Stimulated activated CD8-positive, alpha-beta memory T cell treated with anti-CD3 and anti-CD28 coated beads, Interleukin-15, amount 100 ng/mL, for 1 hour (primary cell): ENCODE results near the gene VIPR2.

ENCODE experiments used
- DNase-seq: peaks from one replicate; pipeline ENCODE4 v3.0.0-alpha.2; 2020; ENCODE audit warnings: low read depth

VIPR2 gene

DNA sequence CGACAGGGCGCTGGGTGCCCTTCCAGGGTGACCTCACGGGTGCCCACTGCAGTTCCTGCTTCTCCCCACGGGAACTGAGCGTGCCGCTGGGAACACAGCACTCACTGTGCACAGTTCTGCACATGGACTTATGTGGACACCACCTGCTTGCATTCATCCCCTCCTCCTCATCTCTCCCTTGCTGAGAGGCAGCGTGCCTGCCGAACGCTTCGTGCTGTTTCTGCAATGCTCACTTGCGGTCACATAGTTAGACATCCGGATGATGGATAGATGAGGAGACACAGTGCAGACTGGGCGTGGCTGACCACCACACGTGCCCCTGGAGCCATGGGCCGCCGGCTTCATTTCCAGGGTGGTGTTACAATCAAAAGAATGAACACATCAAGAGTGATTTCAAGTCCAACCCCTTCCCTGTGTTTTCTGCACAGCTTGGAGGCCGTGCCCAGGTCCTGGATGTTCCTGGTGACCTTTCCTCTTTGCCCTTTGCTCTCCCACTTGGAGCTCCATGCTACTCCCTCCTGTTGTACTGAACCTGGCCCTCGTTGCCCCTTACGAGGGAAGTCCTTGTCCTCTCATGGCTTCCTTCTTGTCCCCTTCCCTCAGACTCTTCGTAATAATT lies 119.4 kb downstream of the VIPR2 start:
- DNase-seq: no peak

DNA sequence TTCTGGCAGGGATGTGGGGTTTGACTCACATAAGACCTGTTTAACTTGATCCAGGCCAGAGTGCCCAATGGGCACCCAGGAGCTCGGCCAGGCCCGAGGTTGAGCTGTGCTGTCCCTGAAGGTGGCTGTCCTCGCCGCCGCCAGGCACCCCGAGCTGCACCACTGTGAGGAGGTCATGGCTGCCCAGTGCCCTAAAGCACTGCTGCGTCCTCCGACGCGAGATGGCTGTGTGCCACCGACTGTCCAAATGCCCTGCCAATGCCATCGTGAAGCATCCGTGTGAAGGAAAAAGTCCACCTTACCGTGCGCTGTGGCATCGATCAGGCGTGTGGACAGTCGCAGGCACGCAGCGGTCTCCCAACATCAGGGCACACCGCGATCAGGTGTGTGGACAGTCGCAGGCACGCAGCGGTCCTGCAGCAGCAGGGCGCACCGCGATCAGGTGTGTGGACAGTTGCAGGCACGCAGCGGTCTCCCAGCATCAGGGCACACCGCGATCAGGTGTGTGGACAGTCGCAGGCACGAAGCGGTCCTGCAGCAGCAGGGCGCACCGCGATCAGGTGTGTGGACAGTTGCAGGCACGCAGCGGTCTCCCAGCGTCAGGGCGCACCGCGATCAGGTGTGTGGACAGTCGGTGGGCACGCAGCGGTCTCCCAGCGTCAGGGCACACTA lies 120.3 kb downstream of the VIPR2 start:
- no peak for DNase-seq

- DNase-seq: no peak
Observed at GRCh38 chr7:159023746-159024145, 120.9 kb downstream of the VIPR2 start.

DNA sequence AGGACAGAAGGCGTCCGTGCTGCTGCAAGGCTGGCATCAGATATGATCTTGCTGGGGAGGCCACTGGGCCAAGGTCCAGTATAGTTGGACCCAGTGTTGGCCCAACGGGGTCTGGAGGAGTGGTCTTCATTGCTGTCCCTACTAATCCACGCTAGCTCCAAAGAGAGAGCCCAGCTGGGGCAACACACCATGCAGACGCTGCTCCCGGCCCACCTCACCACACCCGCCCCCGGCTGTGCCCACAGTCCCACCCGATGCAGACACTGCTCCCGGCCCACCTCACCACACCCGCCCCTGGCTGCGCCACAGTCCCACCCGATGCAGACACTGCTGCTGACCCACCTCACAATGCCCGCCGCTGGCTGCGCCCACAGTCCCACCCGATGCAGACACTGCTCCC lies 121.5 kb downstream of the VIPR2 start:
- DNase-seq: no peak

DNA sequence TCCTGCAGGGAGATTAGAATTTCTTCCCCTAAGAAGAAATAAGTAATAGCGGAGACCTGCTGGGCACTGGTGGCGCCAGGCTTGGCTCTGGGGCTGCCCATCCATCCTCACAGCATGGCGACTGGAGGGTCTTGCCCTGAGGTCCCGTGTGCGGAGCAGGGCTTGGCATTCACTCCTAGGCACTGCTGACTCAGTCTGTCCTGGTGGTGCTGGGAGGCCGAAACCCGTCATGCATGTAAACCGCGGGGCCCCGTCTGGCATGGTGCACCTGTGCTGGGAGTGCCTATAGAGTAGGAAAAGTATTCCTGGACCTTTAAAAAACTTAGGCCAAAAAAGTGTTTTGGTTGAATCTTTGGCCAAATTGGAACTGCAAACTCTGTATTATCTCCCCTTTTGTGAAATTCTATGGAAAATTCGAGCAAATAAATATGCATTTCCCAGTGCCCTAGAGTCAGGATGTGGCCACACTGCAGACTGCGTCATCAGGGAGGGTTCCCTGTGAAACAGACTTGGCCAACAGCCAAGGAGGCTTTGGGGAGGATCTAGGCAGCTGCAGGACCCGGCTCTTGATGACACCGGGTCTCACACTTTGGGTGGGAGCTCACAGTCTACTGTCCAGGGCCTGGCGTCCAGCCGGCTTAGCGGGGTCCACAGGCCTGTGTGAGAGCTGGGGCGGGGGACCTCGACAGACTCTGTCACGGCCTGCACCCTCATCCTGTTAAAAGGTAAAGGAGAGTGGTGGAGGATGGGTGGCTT lies 122.3 kb downstream of the VIPR2 start:
- no peak for DNase-seq

GRCh38 chr7:159020987-159021386 lies 123.7 kb downstream of the VIPR2 start:
- DNase-seq: no peak

DNA sequence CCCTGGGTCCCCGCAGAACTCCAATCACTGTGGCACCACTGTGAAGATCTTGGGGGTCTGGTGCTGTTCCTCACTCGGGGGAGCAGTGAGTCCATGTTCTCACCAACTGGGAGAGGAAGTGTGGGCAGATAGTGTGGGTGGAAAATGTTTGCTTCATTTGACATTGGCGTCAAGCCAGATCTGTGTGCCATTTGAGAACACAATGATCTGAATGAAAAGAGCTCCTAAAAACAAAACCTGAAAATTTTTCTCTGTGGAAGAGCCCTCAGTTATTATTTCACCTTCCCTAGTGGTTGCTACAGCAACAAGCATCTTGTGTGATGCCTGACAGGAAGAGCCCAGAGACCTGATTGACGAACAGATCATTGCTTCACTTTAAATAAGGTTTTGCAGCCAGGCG lies 125.6 kb downstream of the VIPR2 start:
- no peak for DNase-seq

GRCh38 chr7:159017741-159018140 lies 126.9 kb downstream of the VIPR2 start:
- DNase-seq: no peak

- DNase-seq: no peak
Observed at GRCh38 chr7:159017210-159017609, 127.5 kb downstream of the VIPR2 start.

GRCh38 chr7:159016591-159016990 lies 128.1 kb downstream of the VIPR2 start:
- no peak for DNase-seq

DNA sequence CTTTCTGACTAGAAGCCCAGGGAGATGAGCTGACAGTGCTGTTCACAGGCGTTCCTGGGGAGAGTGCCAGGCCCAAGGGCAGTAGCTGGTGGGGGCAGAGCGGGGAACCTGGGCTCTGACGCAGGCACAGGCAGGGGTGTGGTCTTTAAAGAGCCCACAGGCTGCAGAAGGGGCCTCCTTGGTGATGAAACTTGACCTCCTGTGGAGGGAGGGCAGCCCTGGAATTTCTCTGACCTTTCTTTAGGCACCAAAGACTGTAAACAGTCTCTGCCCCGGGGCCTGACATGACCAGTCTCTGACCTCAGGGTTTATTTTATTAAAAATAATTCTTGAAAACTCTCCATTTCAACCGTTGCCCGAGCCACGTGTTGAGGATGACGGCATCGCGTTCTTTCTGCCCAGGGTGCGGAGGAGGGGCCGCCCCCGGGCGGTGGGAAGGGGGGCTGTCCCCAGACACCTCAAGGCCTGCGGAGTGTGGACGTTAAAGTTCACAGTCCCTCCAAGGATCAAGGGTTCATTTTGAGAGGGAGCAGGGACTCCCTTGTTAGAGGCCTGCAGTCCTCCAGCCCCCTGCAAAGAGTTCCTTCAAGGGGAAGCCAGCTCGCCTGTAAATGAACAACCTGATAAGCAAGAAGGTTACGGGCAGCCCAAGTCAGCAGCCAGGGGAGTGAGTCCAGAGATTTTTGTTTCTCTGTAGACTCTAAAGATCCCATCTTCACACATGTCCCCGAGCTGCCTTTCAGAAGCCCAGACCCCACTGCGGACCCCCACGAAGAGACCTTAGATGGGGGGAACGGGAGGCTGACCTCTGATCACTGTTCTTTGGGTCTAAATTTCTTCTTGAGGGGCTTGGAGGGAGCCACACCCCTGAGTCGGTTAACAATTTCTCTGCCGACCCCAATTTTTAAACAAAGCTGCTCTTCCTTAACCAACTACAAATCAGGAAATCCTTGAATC lies 128.9 kb downstream of the VIPR2 start:
- no peak for DNase-seq

DNA sequence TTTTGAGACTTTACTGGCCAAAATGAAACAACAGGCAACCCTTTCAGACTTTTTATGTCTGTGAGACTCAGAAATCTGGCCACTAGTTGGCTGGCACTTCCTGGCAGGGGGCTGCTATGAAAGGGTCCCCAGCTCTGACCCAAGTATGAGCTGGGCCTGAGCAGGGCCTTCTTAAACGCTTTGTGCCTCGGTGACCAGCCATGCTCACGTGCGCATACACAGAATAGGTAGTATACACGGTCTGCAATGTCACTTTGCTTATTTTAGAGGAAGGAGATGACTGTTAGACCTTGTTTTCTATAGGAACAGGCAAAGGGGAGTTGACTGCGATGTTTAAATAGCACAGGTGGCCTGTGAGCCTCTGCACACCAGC lies 129.6 kb downstream of the VIPR2 start:
- DNase-seq: no peak

DNA sequence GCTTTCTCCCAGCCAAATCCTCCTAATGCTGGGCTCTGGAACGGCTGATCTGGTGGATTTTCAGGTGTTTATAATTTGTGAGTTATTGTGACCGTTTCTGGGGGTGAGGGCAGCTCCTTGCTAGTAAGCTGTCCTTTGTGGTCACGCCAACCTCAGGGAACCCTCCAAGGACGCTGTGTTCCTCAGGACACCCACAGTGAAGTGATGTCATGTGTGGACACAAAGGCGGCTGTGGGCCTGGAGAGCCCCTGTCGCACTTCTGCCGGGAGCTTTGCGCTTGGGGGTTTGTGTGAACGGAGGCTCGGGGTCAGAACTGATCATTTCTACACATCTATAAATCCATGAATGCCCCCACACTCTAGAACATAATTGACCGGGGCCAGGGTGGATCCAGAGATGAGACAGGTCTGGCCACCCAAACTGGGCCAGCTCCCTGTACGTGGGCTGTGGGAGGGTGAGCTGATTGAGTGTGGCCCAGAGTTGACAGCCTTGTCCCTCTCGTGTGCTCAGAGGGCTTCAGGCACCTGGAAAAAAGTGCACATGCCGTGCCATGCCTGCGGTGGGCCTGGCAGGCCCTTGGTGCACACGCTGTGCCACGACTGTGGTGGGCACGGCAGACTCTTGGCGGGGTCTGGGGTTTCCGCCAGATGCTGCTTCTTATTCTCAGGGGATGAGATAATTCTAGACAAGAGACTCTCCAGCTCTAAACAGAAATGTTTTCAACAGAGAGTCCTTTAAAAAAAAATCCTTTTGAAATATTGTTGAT lies 130.2 kb downstream of the VIPR2 start:
- DNase-seq: no peak

- DNase-seq: no peak
Observed at GRCh38 chr7:159013825-159014289, 130.8 kb downstream of the VIPR2 start.

DNA sequence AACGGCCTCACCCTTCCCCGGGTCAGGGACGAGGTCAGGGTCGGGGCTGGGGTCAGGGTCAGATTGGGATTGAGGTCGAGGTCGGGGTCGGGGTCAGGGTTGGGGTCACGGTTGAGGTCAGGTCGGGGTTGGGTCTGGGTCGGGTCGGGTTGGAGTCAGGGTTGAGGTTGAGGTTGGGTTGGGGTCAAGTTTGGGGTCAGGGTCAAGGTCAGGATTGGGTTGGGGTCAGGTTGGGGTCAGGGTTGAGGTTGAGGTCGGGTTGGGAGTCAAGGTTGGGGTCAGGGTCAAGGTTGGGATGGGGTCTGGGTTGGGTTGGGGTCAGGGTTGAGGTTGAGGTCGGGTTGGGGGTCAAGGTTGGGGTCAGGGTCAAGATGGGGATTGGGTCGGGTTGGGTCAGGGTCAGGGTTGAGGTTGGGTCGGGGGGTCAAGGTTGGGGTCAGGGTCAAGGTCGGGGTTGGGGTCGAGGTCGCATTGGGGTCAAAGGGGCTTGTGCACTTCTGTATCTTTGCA lies 131.4 kb downstream of the VIPR2 start:
- DNase-seq: no peak

DNA sequence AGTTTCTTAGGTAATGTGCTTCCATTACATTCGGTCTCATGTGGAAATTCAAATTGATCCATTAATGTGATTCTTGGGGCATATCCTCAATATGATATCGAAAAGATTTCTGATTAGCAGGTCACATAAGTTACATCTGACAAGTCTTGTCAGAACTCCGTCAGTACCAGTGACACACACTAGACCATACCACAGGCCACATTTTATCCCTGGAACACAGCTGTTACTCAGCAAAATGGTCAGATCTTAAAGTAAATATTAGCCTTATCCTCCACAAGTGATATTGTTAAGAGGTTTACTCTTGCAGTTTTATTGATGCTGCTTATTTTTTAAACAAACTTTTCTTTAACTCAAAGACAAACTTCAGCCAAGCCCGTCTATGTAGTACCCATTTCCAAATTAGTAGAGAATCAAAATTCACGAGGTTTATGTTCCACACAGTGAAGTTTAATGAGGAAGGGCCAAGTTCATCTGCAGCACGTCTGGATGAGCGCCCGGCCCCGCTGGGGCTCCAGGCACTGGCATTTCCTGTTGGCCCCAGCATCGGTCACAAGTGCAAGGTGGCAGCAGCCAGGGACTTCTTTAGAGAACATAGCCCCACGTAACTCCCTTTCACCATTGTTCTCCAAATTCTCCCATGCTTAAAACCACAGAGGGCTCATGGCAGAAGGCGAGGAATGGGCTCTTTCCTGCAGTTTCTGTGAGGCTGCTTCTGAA lies 132.2 kb downstream of the VIPR2 start:
- DNase-seq: no peak

- no peak for DNase-seq
Observed at GRCh38 chr7:159011722-159012022, 133.0 kb downstream of the VIPR2 start.

GRCh38 chr7:159010937-159011721 lies 133.5 kb downstream of the VIPR2 start:
- DNase-seq: no peak

DNA sequence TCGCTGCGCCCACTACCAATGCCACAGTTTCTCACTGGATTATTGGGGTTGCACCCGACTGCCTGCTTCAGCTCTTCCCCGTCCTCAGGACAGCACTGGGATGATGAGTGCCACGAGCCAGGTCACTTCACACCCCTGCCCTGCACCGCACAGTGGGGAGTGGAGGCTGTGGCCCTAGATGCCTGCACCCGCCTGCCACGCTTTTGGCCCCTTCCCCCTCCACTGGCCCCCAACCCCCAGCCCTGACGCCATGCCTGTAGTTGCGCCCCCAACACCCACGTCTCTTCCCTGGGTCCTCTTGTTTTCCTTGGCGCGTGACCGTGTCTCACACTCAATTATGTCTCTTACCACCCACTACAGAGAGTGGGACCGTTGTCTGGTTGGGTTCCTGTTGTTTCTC lies 134.3 kb downstream of the VIPR2 start:
- no peak for DNase-seq

- no peak for DNase-seq
Observed at GRCh38 chr7:159009951-159010350, 134.7 kb downstream of the VIPR2 start.
